ENCODE measurements around the gene SLC47A1.
"Not testable (repeated sequence)": the region's sequence is repeated elsewhere in the genome, so short reads cannot be mapped to it uniquely, and the experiment has no call there.

The SLC47A1 gene

GRCh38 chr17:19579192-19579761 is 45.6 kb downstream of the SLC47A1 start:
- DNase-seq (ENCODE audit: low read depth) = no peak
- H3K4me3 ChIP-seq (ENCODE audit: low read depth, low read length) = no peak overlapping the region
- no peak for TF ChIP-seq CTCF (IDR thresholded peaks at IDR 0.05; ENCODE audit: control insufficient read depth, extremely low read depth, insufficient read depth)

- no peak for DNase-seq (ENCODE audit: low read depth)
- TF ChIP-seq CTCF (IDR thresholded peaks at IDR 0.05; ENCODE audit: control insufficient read depth, extremely low read depth, insufficient read depth) = no peak
- no peak overlapping the region for H3K4me3 ChIP-seq (ENCODE audit: low read depth, low read length)
Observed at GRCh38 chr17:19579867-19580565, 46.4 kb downstream of the SLC47A1 start.

GRCh38 chr17:19580566-19580920 is 46.9 kb downstream of the SLC47A1 start:
- not testable (repeated sequence) for DNase-seq (ENCODE audit: low read depth); H3K4me3 ChIP-seq (ENCODE audit: low read depth, low read length)

- H3K4me3 ChIP-seq (ENCODE audit: low read depth, low read length); DNase-seq (ENCODE audit: low read depth): not testable (repeated sequence)
Observed at GRCh38 chr17:19582152-19582551, 48.5 kb downstream of the SLC47A1 start.

- TF ChIP-seq CTCF (IDR thresholded peaks at IDR 0.05; ENCODE audit: control insufficient read depth, extremely low read depth, insufficient read depth) = no peak
- DNase-seq (ENCODE audit: low read depth) = no peak
- H3K4me3 ChIP-seq (ENCODE audit: low read depth, low read length) = no peak overlapping the region
Observed at GRCh38 chr17:19583871-19584270, 50.2 kb downstream of the SLC47A1 start.

GRCh38 chr17:19590451-19590850 is 56.8 kb downstream of the SLC47A1 start:
- TF ChIP-seq CTCF (IDR thresholded peaks at IDR 0.05; ENCODE audit: control insufficient read depth, extremely low read depth, insufficient read depth) = no peak
- no peak overlapping the region for H3K4me3 ChIP-seq (ENCODE audit: low read depth, low read length)
- DNase-seq (ENCODE audit: low read depth) = no peak

GRCh38 chr17:19590912-19591551 is 57.4 kb downstream of the SLC47A1 start:
- H3K4me3 ChIP-seq (ENCODE audit: low read depth, low read length) = no peak overlapping the region
- no peak for TF ChIP-seq CTCF (IDR thresholded peaks at IDR 0.05; ENCODE audit: control insufficient read depth, extremely low read depth, insufficient read depth)
- DNase-seq (ENCODE audit: low read depth) = no peak

GRCh38 chr17:19592316-19592715 is 58.7 kb downstream of the SLC47A1 start:
- no peak for TF ChIP-seq CTCF (IDR thresholded peaks at IDR 0.05; ENCODE audit: control insufficient read depth, extremely low read depth, insufficient read depth)
- DNase-seq (ENCODE audit: low read depth) = no peak
- H3K4me3 ChIP-seq (ENCODE audit: low read depth, low read length) = no peak overlapping the region

Data from LNCaP clone FGC (cell line).